Activated CD8-positive, alpha-beta memory T cell treated with anti-CD3 and anti-CD28 coated beads, Interleukin-2, amount 50 U/mL, for 24 hours (primary cell): ENCODE data around the gene ERC2.
"Not testable (repeated sequence)": the region's sequence is repeated elsewhere in the genome, so short reads cannot be mapped to it uniquely, and the experiment has no call there.

Source experiments
- DNase-seq: peaks from one replicate; pipeline ENCODE4 v3.0.0-alpha.2; 2020; ENCODE audit errors: extremely low read depth

The ERC2 gene

DNA sequence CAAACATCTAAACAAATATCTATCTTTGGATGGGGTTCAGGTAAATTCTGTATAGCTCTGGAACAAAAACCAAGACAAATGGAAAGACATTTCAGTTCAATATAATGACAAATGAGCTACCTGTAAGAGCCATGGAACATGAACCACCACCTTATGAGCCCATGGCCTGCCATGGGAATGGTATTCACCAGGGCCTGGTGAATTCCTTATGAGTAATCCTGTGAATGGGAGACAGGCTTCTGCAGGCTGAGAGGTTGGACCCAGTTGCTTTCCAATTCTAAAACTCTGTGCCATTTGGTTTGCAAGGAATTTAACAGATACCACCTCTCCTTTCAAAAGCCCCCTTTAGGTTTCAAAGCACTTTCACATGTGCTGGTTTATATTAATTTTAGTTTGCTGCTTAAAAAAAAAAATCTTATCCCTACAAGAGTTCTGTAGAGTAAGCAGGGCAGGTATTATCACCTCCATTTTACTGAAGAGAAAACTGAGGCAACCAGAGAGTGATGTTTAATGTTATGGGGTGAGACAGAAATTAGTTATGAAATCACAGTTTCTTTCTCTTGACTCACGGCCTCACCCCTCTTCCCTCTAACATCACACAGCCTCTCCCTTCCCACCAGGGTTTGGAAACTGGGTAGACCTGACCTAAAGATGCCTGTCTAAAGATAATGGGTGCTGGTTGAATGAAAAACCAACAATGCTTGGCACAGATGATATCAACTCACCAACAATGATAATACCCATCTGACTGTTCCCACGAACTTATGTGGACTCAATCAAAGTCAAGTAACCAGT, 583.6 kb downstream of the ERC2 start:
- no peak for DNase-seq

DNA sequence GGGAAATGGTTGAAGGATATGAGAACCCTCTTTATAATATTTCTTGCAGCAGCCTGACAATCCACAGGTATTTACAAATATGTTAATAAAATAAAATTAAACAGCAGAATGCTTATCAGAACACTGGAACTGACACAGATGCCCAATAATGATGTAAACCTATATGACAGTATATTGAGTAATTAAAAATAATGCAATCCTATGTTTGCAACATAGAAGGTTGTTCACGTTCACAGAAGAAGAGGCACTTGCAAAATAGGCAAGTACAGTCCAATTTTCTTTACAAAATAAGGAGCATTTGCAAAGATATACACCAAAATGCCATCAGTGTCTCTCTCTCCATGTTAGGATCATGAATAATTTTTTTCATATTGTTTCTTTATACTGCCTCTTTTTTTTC, 584.2 kb downstream of the ERC2 start:
- no peak for DNase-seq

DNA sequence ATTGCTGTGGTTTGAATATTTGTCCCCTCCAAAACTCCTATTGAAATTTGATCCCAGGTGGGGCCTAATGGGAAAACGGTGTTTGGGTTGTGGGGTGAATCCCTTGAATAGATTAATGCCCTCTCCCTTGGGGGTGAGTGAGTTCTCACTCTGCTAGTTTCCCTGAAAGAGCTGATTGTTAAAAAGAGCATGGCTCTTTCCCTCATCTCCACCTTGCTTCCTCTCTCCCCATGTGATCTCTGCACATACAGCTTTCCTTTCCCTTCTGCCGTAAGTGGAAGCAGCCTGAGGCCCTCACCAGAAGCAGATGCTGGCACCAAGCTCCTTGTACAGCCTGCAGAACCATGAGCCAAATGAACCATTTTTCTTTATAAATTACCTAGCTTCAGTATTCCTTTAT, 586.3 kb downstream of the ERC2 start:
- no peak for DNase-seq

DNA sequence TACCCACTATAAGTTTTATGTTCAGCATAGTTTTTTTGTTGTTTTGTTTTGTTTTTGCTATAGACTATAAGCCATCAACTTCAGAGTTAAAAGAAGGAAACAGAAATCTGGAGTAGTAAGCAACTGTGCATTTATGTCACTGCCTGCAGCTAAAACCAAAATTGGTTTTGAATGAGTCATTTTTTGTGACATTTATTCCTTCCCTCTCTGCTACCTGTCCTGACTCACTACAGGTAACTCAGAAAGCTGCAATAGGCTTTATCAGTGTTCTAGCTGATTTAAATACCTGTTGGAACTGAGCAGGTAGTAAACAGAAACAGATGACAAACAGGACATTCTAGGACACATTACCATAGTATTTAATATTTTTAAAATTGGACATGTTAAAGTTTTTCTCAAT, 587.9 kb downstream of the ERC2 start:
- no peak for DNase-seq

DNA sequence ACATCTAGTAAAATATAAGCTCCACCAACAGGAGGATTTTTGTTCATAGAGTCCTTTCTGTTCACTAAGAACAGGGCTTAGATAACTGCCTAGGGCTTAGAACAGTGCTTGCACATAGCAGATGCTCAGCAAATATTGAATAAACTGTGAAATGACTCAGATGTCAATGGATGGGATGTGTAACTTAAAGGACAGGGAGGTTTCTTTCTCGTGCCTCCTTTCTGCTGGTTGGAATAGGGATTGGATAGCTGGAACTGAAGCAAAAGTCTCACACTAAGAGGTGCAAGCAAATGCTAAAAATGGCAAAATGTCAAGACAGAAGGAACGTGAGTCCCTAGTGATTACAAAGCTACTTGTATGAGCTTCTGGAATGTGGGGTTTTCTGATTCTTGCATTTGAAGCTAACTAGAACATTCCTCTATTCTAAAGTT, 588.4 kb downstream of the ERC2 start:
- no peak for DNase-seq

DNA sequence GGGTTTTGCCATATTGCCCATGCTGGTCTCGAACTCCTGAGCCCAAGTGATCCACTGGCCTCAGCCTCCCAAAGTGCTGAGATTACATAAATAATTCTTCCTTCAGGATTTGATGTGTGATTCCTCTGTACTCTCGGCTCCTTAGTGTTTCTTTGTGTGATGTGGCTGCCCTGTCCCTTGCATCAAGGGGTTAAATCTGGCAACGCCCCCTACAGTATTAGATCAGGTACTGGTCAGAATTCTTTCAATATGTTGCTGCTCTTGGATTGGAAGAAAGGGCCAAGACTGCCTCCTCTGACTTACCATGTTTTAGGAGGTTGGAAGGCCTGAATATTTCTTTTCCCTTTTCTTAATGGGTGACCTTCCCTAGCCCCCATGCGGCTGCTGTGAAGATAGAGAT, 590.6 kb downstream of the ERC2 start:
- DNase-seq, result no peak

DNA sequence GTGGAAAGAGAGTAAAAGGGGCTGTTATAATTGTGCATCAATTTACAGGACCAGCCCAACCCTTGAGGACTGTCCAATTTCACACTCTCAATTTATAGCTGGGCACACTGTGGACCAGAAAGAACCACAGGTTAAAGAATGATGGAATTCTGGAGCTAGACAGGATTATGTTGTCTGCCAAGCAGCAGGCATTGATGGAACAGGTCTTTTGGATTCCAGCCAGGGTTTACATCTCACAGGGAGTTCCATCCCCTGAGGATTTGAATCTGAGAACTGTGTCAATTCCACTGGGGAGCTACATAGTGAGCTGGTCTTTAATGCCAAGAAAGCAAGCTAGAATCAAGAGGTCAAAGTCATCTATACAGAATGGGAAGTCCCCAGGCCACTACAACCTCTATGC, 591.7 kb downstream of the ERC2 start:
- no peak for DNase-seq

DNA sequence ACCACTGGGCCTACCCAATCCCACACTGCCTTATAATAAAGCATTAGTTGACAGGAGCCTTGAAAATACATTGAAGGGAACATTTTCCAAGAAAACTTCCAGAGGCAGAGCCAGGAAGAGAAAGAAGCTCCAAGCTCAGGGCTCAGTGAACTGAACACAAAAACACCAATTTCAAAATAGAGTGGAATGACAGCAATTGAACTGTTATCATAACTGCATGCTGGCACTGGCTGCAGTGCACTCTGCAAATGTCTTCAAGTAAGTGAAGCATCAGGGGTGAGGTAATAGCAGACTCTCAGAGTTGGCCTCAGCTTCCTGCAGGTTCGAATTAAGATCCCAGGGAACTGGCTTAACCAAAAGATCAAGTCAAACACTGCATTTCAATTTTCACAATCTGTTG, 593.2 kb downstream of the ERC2 start:
- DNase-seq, result no peak

DNA sequence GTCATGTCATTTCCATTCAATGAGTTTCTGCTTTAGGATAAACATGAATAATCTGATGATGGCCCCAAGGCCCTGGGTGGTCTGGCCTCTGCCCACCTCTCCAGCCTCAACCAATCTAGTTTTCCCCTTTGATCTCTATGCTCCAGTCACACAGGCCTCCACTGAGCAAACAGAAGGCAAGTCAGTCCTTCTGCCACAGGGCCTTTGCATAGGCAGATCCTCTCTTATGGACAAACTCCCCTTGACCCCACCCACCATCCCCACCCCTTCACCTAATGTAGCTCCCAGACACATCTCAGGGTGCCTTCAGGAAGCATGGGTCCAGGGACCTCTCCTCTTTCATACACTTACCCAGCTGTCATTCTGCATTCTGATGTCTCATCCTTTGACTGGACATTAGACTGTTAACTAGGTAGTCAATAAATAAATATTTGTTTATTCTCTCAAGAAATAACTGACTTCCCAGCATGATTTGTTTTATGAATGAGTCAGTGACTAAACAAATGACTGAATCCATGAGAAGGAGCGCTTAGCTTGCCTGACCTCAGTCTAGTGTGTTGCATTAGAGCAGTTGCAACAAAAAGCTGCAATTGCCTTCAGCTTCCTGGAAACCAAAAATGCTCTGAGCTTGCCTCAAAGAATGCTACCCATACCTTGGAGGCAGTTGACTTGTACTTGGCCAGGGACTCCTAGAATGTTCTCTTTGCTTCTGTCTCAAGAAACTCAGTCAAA, 594.6 kb downstream of the ERC2 start:
- no peak for DNase-seq

DNA sequence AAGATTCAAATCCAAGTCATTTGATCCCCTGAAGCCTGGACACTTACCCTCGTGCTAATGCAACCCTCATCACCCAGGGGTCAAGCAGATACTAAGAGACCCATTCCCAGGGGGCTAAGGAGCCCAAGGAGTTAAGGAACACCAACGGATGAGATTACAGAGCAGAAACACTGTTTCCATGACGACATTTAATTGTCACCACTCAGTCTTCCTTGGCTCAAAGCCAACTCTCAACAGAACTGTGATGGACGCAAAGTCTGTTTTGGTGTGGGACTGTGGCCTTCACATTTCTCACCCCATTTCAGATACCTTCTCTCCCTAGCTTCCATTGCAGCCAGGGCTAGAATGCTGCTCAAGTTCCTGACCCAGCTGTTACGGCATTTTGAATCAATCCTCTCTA, 597.7 kb downstream of the ERC2 start:
- no peak for DNase-seq

DNA sequence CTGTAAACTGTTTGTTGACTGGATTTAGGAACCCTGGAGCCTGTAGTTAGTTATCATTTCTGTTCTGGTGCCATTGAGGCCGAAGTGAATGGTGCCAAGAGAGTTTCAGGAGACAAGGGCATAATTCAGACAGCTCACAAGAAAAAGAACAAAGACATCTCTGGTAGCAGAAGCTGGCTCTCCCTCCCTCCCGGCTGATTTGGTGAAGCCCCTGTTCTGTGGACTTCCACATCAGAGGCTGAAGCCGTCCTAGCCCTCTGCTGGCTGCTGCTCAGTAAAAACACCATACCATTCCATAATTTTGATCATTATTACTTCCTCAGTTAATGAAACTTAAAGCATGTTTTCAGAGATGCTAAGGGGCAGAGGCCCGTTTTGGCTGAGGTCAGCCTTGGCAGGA, 599.9 kb downstream of the ERC2 start:
- DNase-seq, result no peak

DNA sequence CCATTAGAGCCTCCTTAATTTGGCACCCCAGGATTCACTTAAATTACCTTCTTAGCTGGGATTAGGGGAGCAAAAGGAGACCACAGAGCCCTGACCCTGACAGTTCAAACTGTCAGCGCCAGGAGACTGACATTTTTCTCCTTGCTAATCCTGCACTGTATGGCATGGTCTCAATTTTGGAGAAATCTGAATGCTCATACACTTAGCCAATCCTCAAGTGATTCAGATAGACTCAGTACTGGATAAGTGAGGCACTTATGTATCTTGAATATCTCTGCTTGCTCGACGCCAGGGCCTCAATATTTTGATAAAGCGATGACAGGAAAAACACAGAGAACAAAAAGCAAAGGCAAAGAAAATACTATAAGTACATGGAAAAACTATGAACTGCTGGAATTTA, 605.2 kb downstream of the ERC2 start:
- DNase-seq, result no peak

DNA sequence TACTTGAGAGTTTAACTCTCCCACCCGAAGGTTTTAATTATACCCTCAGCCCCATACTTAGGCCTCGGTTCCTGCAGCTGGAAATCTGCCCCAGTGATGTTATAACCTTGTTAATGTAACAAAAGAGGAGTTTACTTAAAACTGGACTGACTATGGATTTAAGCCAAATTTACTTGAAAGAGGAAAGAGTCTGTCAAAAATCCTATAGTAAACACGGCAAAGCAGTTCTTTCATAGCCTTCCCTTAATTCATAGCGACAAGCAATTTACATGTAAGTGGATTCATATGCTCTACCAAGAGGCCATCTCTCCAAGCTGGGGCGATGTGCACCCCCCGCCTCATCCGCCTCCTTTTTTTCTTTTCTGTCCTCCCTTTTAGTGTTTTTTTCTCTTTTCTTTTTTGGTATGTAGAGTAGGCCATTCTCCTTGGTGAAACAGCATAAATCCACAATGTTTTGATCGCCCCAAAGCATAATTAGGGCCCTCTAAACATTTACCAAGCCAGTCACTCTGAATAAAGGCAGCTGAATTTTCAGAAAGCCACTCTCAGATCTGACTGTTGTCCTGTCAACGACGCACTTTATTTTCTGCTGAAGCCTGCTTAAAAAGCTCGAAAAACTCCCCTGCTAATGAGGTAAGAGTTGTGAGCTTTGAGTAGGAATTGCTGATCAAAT, 608.1 kb downstream of the ERC2 start:
- no peak for DNase-seq

DNA sequence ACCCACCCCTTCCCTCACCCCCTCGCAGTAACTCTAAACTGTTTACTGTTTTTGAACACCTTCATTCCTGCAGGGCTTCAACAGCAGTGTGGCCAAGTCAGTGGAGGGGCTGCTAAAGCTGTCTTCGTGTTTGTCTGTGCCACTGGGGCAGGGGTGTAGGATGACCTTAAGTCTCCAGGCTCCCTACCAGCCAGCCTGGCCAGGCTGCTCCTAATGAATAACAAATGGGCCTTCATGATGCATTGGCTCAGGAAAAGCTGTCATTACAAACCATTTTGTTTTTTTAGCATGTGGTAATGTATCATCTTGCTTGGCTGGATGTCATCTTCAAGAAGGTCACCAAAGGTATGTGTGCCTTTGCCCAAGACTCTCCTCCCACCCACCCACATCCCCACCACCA, 609.0 kb downstream of the ERC2 start:
- DNase-seq, result no peak

DNA sequence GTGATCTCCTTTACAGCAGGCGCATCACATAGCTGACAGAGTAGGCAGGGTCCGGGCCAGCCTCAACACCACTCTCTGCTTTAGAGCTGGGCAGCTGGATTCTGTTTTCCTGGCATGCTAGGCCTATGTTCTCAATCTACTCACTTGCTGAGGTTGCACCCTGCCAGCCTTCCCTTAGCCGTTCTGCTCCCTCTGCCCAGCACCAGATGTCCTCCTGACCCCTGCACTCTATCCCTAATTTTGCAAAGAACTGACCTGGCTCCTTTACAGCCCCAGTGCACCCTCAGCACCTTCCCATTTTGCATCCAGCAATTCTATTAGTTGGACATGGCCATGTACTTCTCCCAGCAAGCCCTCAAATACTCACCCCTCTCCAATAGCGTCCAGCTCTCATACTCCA, 609.5 kb downstream of the ERC2 start:
- DNase-seq, result no peak

DNA sequence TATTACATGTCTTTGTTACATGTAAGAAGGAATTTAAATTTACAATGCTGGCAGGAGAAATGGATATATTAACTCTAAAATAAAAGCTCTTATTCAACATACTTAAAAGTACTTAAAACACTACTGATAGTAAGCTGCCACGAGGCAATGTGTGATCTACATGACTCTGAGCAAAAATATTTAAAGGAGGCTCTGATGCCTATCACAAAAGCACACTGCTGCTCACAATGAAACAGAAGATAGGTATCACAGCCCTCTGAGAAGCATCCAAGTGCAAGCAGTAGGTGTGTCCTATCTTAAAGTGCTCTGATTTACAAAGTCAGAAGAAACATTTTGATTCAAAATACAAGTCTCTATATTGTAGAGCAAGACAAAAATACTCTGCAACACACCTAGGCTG, 610.0 kb downstream of the ERC2 start:
- DNase-seq, result no peak

DNA sequence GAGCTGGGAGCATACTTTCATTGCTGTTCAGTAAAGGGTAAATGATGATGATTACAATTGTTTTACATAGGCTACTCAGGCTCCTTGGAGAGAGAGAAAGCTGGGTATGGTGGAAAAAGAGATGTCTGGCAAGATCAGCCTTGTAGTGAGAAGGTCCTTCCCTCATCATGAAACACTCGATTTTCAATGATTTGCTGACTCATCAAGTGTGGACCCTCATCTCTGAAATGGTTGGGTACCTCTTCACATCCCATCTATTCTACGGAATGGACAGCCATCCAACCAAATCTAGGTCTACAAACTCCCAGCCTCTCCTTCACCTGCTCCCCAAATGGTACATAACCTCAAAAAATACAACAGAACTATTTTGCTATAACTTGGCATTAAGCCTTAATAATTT, 610.6 kb downstream of the ERC2 start:
- DNase-seq, result no peak

DNA sequence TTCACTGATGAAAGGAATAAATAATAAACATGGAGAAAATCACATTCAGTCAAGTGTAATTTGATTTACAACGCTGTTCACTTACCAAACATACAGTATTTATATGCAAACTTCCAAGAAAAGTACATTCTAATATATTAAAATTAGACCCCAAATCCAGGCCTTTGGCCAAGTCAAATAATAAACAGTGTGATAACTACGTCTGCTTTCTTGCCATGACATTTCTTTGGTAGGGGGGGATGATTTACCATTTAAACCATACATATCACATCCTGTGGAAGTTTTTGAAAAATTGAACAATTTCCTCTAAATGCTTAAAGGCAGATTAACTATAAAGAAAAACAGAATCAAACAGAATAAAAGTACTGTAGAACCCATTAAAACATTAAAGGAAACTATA, 613.0 kb downstream of the ERC2 start:
- DNase-seq, result no peak

DNA sequence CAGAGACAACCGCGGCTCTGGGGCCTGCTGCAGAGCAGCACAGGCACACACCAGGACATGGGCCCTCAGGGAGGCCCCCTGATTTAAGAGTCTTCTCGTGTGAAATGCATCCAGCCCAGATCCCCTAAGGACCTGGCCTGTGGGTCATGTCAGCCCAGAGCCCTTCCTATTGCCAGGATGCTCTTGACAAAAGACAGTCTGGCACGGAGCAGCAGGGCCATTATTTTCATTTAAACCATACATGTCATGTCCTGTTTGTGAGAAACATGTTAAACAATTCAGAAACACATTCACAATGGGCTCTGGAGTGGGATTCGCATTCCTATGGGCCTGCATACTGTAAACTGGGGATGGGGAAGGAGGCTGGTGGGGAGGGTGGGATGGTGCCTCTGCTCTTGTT, 613.8 kb downstream of the ERC2 start:
- DNase-seq, result no peak

DNA sequence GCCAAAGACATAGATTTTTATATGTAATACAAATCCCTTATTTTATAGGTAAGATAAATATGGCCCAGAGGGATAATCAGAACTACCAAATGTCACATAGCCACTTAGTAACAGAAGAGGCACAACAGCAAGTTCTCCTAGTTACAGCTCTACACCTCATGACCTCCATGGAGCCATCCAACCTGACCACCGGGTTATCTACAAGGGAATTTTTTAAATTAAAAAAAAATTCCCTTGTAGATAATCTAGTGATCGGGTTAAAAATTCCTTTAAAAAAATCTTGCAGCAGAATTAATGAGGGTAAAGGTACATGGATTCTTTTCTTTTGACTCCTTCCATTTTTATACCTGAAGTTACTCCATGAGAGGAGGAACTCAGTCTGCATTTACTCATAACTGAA, 615.9 kb downstream of the ERC2 start:
- no peak for DNase-seq

DNA sequence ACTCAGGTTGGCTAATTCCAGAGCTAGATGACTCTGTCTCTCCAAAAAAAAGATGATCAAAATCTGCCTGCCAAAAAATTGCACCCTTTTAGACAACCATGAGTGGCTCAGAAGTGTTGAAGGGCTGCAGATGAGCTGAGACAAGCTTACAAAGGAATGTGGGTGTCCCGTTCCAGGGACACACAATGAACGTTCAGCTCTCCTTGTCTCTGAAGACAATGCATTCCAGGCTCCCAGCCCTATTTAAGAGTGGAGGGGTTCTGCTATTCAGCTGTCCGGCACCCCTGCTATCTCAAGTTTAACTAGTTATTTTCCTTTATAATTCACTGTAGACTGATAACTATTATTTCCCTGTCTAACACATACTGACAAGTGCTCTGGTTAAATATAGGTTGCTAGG, 626.1 kb downstream of the ERC2 start:
- DNase-seq, result no peak

DNA sequence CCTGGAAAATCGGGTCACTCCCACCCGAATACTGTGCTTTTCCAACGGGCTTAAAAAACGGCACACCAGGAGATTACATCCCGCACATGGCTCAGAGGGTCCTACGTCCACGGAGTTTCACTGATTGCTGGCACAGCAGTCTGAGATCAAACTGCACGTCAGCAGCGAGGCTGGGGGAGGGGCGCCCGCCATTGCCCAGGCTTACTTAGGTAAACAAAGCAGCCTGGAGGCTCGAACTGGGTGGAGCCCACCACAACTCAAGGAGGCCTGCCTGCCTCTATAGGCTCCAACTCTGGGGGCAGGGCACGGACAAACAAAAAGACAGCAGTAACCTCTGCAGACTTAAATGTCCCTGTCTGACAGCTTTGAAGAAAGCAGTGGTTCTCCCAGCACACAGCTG, 636.4 kb downstream of the ERC2 start:
- DNase-seq, result not testable (repeated sequence)

DNA sequence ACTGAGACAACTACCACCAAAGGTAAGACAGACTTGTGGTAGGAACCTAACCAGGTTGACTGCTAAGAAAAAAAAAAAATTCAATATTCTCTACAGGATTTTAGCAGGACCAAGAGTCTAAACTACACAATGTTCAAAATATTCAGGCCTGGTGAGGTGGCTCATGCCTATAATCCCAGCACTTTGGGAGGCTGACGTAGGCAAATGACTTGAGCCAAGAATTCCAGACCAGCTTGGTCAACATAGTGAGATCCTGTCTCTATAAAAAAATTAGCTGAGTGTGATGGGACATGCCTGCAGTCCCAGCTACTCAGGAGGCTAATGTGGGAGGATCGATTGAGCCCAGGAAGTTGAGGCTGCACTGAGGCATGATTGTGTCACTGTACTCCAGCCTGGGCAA, 639.6 kb downstream of the ERC2 start:
- no peak for DNase-seq
